ENCODE measurements around the gene OR51V1. TPM values are rescaled to one million over a fixed set of nuclear protein-coding genes. Genes with fewer than 3 reads are reported as not detected.
"Not testable (repeated sequence)": the region's sequence is repeated elsewhere in the genome, so short reads cannot be mapped to it uniquely, and the experiment has no call there.

The OR51V1 gene, protein sequence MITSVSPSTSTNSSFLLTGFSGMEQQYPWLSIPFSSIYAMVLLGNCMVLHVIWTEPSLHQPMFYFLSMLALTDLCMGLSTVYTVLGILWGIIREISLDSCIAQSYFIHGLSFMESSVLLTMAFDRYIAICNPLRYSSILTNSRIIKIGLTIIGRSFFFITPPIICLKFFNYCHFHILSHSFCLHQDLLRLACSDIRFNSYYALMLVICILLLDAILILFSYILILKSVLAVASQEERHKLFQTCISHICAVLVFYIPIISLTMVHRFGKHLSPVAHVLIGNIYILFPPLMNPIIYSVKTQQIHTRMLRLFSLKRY
- total RNA-seq (not detected), polyA plus RNA-seq (not detected)

DNA sequence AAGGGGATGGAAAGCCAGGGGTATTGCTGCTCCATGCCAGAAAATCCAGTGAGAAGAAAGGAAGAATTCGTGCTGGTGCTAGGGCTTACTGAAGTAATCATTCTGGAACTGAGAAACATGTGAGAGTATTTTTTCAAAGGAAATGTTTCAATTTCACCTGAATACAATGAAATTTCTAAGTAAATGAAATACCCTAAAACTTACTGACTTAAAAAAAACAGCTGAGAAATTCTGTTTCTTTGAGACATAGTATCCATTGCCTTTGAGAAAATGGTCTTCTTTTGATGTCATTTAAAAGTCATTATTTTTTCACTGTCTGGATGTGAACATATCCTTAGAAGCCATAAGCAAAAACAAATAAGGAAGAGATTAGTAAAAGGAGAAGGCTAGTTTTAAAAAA is at the start of gene OR51V1:
Gene OR51V1 (minus strand): TSS at position 101 of the 400 bp plus-strand sequence. CDS start 0 bp downstream, at position 101.
- Histone ChIP-seq H3K9me3 (no peaks in the 10 kb centered on the region), H3K36me3 (no peaks in the 10 kb centered on the region), H3K27ac (no peak within 1 kb of the TSS), H3K27me3 (no peaks in the 10 kb centered on the region), H3K4me1 (no peaks in the 10 kb centered on the region), H3K4me3 (no peak within 1 kb of the TSS)
- 38 to 71% methylated on average over 1 of the region's 1 CpG for WGBS, 2 donors
- TF ChIP-seq EP300 (IDR thresholded peaks at IDR 0.05) (no peak), POLR2AphosphoS5 (IDR thresholded peaks at IDR 0.05) (no peak), POLR2A (IDR thresholded peaks at IDR 0.05) (no peak)
- TF ChIP-seq, protein P1, sequence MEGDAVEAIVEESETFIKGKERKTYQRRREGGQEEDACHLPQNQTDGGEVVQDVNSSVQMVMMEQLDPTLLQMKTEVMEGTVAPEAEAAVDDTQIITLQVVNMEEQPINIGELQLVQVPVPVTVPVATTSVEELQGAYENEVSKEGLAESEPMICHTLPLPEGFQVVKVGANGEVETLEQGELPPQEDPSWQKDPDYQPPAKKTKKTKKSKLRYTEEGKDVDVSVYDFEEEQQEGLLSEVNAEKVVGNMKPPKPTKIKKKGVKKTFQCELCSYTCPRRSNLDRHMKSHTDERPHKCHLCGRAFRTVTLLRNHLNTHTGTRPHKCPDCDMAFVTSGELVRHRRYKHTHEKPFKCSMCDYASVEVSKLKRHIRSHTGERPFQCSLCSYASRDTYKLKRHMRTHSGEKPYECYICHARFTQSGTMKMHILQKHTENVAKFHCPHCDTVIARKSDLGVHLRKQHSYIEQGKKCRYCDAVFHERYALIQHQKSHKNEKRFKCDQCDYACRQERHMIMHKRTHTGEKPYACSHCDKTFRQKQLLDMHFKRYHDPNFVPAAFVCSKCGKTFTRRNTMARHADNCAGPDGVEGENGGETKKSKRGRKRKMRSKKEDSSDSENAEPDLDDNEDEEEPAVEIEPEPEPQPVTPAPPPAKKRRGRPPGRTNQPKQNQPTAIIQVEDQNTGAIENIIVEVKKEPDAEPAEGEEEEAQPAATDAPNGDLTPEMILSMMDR (IDR thresholded peaks at IDR 0.05), result no peak
- DNase-seq, result no peak
- intact Hi-C loops (cut with DNase I), result no loop called here

DNA sequence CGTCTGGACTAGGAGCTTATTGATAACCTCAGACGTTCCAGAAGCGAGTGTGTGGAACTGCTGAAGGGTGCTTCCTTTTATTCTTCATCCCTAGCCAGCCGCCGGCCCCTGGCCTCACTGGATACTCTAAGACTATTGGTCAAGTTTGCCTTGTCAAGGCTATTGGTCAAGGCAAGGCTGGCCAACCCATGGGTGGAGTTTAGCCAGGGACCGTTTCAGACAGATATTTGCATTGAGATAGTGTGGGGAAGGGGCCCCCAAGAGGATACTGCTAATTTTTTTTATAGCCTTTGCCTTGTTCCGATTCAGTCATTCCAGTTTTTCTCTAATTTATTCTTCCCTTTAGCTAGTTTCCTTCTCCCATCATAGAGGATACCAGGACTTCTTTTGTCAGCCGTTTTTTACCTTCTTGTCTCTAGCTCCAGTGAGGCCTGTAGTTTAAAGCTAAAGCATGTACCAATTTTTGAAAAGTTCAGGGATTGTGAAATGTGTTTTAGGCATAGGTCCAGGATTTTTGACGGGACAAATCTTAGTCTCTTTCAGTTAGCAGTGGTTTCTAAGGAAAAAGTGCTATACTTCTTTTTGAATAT is 49.4 kb upstream of the OR51V1 start, which contains the start of gene HBG1:
Gene HBG1 (minus strand): TSS at position 51 of the 590 bp plus-strand sequence. CDS start 53 bp downstream, outside the sequence.
- WGBS, 2 donors, result 77 to 81% methylated on average over 3 of the region's 9 CpGs
- DNase-seq; intact Hi-C loops (cut with DNase I): not testable (repeated sequence)

DNA sequence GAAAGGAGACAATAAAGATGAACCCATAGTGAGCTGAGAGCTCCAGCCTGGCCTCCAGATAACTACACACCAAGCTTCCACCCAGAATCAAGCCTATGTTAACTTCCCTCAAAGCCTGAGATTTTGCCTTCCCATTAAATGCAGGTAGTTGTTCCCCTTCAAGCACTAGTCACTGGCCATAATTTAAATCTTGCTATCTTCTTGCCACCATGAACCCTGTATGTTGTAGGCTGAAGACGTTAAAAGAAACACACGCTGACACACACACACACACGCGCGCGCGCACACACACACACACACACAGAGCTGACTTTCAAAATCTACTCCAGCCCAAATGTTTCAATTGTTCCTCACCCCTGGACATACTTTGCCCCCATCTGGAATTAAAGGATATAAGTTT is 48.0 kb upstream of the OR51V1 start:
- intact Hi-C loops (cut with DNase I); H3K4me1 ChIP-seq; H3K9me3 ChIP-seq; H3K36me3 ChIP-seq; H3K27me3 ChIP-seq; H3K27ac ChIP-seq; H3K4me3 ChIP-seq; DNase-seq: not testable (repeated sequence)
- WGBS, 2 donors, result 24 to 84% methylated on average over 7 of the region's 7 CpGs

More for the DNA sequence above, 49.4 kb upstream of the OR51V1 start, which contains the start of gene HBG1:
- not testable (repeated sequence) for H3K9me3 ChIP-seq, H3K36me3 ChIP-seq, H3K27me3 ChIP-seq, H3K4me3 ChIP-seq, H3K27ac ChIP-seq, H3K4me1 ChIP-seq

DNA sequence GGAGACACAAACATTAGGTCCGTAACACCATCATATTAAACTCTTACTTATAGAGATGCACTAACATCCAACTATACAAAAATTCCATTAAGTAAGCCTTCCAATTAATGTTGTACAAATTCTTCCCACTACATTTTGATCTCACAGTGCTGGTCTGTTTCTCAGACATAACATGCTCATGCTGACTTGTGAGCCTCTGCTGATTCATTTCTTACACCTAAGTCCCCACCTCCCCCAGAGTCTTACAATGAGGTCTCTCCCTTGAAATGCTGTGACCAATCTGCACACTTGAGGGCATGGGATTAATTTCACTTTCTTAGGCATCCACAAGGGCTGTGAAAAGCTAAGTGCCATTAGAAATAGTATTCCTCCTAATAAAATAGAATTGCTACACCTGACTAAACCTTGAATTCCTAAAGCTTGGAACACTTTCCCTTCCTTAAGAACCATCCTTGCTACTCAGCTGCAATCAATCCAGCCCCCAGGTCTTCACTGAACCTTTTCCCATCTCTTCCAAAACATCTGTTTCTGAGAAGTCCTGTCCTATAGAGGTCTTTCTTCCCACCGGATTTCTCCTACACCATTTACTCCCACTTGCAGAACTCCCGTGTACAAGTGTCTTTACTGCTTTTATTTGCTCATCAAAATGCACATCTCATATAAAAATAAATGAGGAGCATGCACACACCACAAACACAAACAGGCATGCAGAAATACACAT is 47.1 kb upstream of the OR51V1 start:
- no peak overlapping the region for H3K4me3 ChIP-seq
- WGBS, 2 donors, result 75 to 89% methylated on average over 3 of the region's 3 CpGs
- no peak overlapping the region for H3K27ac ChIP-seq
- no peak for TF ChIP-seq EP300 (IDR thresholded peaks at IDR 0.05)
- TF ChIP-seq, protein P1 (IDR thresholded peaks at IDR 0.05), result no peak
- no peak for TF ChIP-seq POLR2A (IDR thresholded peaks at IDR 0.05)
- TF ChIP-seq POLR2AphosphoS5 (IDR thresholded peaks at IDR 0.05), result no peak
- H3K9me3 ChIP-seq, result no peaks in the 10 kb centered on the region
- intact Hi-C loops (cut with DNase I), result no loop called here
- H3K36me3 ChIP-seq, result no peaks in the 10 kb centered on the region
- no peaks in the 10 kb centered on the region for H3K27me3 ChIP-seq
- no peak for DNase-seq
- H3K4me1 ChIP-seq, result no peaks in the 10 kb centered on the region

DNA sequence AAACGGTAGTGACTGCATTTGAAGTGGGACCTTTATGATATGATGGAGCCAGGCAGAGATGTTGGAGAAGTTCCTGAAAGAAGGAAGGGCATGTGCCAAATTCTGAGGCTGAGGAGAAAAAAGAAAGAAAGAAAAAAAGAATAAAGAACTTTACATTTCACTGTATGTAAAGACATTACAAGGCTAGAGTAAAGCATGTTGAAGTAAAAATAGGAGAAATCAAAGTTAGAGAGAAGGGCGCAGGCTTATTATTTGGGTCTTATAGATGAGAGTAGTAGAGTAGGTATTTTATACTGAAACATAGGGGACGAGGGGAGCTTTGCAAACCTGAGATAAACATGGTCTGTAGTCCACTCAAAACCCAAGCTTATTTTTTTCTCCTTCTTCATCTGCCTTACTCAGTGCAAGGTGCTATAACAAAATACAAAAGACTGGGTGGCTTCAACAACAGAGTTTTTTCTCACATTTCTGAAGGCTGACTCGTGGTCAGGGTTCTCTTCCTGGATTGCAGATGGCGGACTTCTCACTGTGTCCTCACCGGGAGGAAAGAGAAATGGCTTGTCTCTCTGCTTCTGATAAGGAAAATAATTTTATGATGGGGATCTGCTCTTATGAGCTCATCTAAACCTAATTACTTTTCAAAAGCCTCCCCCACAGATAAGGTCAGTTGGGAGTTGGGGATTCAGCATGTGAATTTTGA is 46.4 kb upstream of the OR51V1 start:
- no peak for DNase-seq
- WGBS, 2 donors, result 62 to 72% methylated on average over 6 of the region's 6 CpGs
- Histone ChIP-seq H3K27ac (no peak overlapping the region), H3K4me3 (no peak overlapping the region), H3K4me1 (no peaks in the 10 kb centered on the region), H3K36me3 (no peaks in the 10 kb centered on the region), H3K27me3 (no peaks in the 10 kb centered on the region), H3K9me3 (no peaks in the 10 kb centered on the region)
- TF ChIP-seq, protein P1 (IDR thresholded peaks at IDR 0.05), result no peak
- TF ChIP-seq POLR2A (IDR thresholded peaks at IDR 0.05), result no peak
- TF ChIP-seq EP300 (IDR thresholded peaks at IDR 0.05), result no peak
- TF ChIP-seq POLR2AphosphoS5 (IDR thresholded peaks at IDR 0.05), result no peak
- intact Hi-C loops (cut with DNase I), result no loop called here
